ENCODE measurements around the gene ORC1.

- no peak for TF ChIP-seq CTCF (IDR thresholded peaks at IDR 0.05; ENCODE audit: low read length)
- TF ChIP-seq EZH2 (optimal IDR thresholded peaks at IDR 0.05; ENCODE audit: low read depth, low read length): no peak
Measured at GRCh38 chr1:52426371-52426770, 22.1 kb upstream of the ORC1 start.

All from MM.1S (cell line).